Effector memory CD4-positive, alpha-beta T cell (primary cell): ENCODE data around the gene TOP2B.

Source experiments
- DNase-seq, 3 donors: peaks; one replicate each; pipeline ENCODE4 v3.0.0-alpha.2; 2020
- H3K27ac ChIP-seq: 2 replicates; pipeline ENCODE4 v1.7.0; 2013; ENCODE audit warnings: mild to moderate bottlenecking, low read length, moderate library complexity; ENCODE audit not compliant: insufficient read depth, poor library complexity, severe bottlenecking
- H3K27me3 ChIP-seq: replicated peaks from 2 replicates; pipeline ENCODE4 v1.7.0; 2013; ENCODE audit warnings: mild to moderate bottlenecking, low read length; ENCODE audit not compliant: insufficient read depth, control insufficient read depth, poor library complexity, severe bottlenecking
- H3K36me3 ChIP-seq: 2 replicates; pipeline ENCODE4 v1.7.0; 2013; ENCODE audit warnings: mild to moderate bottlenecking, low read length, moderate library complexity; ENCODE audit not compliant: control insufficient read depth, insufficient read depth
- H3K4me1 ChIP-seq: 2 replicates; pipeline ENCODE4 v1.7.0; 2013; ENCODE audit warnings: low read length, mild to moderate bottlenecking; ENCODE audit not compliant: control insufficient read depth, insufficient read depth, poor library complexity, severe bottlenecking
- H3K4me3 ChIP-seq: 2 replicates; pipeline ENCODE4 v1.7.0; 2013; ENCODE audit warnings: low read length, low read depth, mild to moderate bottlenecking; ENCODE audit not compliant: insufficient read depth, poor library complexity, severe bottlenecking
- H3K9me3 ChIP-seq: 2 replicates; pipeline ENCODE4 v1.7.0; 2013; ENCODE audit warnings: mild to moderate bottlenecking, low read length, moderate library complexity; ENCODE audit not compliant: control insufficient read depth

TOP2B gene

GRCh38 chr3:25693238-25693637 lies 28.5 kb upstream of the TOP2B start:
- no peak overlapping the region for H3K4me3 ChIP-seq
- no peak for DNase-seq
- no peak overlapping the region for H3K27ac ChIP-seq
- H3K36me3 ChIP-seq = no peaks in the 10 kb centered on the region
- H3K27me3 ChIP-seq = no peaks in the 10 kb centered on the region
- H3K4me1 ChIP-seq = no peaks in the 10 kb centered on the region
- H3K9me3 ChIP-seq = no peaks in the 10 kb centered on the region

- Histone ChIP-seq H3K36me3 (no peaks in the 10 kb centered on the region), H3K4me1 (no peaks in the 10 kb centered on the region), H3K4me3 (no peak overlapping the region), H3K9me3 (no peaks in the 10 kb centered on the region), H3K27me3 (no peaks in the 10 kb centered on the region), H3K27ac (no peak overlapping the region)
- no peak for DNase-seq
These were observed 27.6 kb upstream of the TOP2B start for GRCh38 chr3:25692341-25692740.

GRCh38 chr3:25690768-25691533 lies 26.2 kb upstream of the TOP2B start:
- no peak overlapping the region for H3K27ac ChIP-seq
- H3K4me1 ChIP-seq = no peaks in the 10 kb centered on the region
- no peaks in the 10 kb centered on the region for H3K27me3 ChIP-seq
- H3K36me3 ChIP-seq = no peaks in the 10 kb centered on the region
- no peak overlapping the region for H3K4me3 ChIP-seq
- no peaks in the 10 kb centered on the region for H3K9me3 ChIP-seq
- no peak for DNase-seq

- no peak for DNase-seq
- no peaks in the 10 kb centered on the region for H3K4me1 ChIP-seq
- H3K27ac ChIP-seq = no peak overlapping the region
- H3K36me3 ChIP-seq = no peaks in the 10 kb centered on the region
- no peaks in the 10 kb centered on the region for H3K9me3 ChIP-seq
- H3K4me3 ChIP-seq = no peak overlapping the region
- no peaks in the 10 kb centered on the region for H3K27me3 ChIP-seq
These were observed 24.5 kb upstream of the TOP2B start for GRCh38 chr3:25689226-25689625.

GRCh38 chr3:25687742-25688141 lies 23.0 kb upstream of the TOP2B start:
- Histone ChIP-seq H3K9me3 (no peaks in the 10 kb centered on the region), H3K27me3 (no peaks in the 10 kb centered on the region), H3K36me3 (no peaks in the 10 kb centered on the region), H3K4me3 (no peak overlapping the region), H3K4me1 (no peaks in the 10 kb centered on the region), H3K27ac (no peak overlapping the region)
- no peak for DNase-seq

GRCh38 chr3:25686766-25687165 lies 22.1 kb upstream of the TOP2B start:
- Histone ChIP-seq H3K4me1 (no peaks in the 10 kb centered on the region), H3K36me3 (no peaks in the 10 kb centered on the region), H3K9me3 (no peaks in the 10 kb centered on the region), H3K27ac (no peak overlapping the region), H3K27me3 (no peaks in the 10 kb centered on the region), H3K4me3 (no peak overlapping the region)
- DNase-seq = no peak

GRCh38 chr3:25683882-25684281 lies 19.2 kb upstream of the TOP2B start:
- Histone ChIP-seq H3K4me3 (no peak overlapping the region), H3K27ac (no peak overlapping the region), H3K27me3 (no peaks in the 10 kb centered on the region), H3K4me1 (no peaks in the 10 kb centered on the region), H3K36me3 (no peaks in the 10 kb centered on the region), H3K9me3 (no peaks in the 10 kb centered on the region)
- DNase-seq = no peak

GRCh38 chr3:25683410-25683809 lies 18.7 kb upstream of the TOP2B start:
- Histone ChIP-seq H3K36me3 (no peaks in the 10 kb centered on the region), H3K4me3 (no peak overlapping the region), H3K27me3 (no peaks in the 10 kb centered on the region), H3K27ac (no peak overlapping the region), H3K4me1 (no peaks in the 10 kb centered on the region), H3K9me3 (no peaks in the 10 kb centered on the region)
- DNase-seq = no peak

- no peaks in the 10 kb centered on the region for H3K27me3 ChIP-seq
- no peaks in the 10 kb centered on the region for H3K9me3 ChIP-seq
- no peak overlapping the region for H3K27ac ChIP-seq
- DNase-seq = no peak
- H3K36me3 ChIP-seq = no peaks in the 10 kb centered on the region
- no peaks in the 10 kb centered on the region for H3K4me1 ChIP-seq
- no peak overlapping the region for H3K4me3 ChIP-seq
These were observed 15.1 kb upstream of the TOP2B start for GRCh38 chr3:25679642-25680302.

GRCh38 chr3:25679166-25679565 lies 14.5 kb upstream of the TOP2B start:
- Histone ChIP-seq H3K27me3 (no peaks in the 10 kb centered on the region), H3K4me1 (no peaks in the 10 kb centered on the region), H3K36me3 (no peaks in the 10 kb centered on the region), H3K4me3 (no peak overlapping the region), H3K27ac (no peak overlapping the region), H3K9me3 (no peaks in the 10 kb centered on the region)
- DNase-seq = no peak
